GM12878 (cell line): Measurements from ENCODE around the gene SUSD5.

Source experiments
- BHLHE40 ChIP-seq, 2 experiments: fragments of 450-650 bp in 1 of 2; IDR thresholded peaks; 2 replicates each; pipeline ENCODE4 v1.6.1; 2011 to 2017; ENCODE audit warnings: low read depth in 2 of 2, borderline replicate concordance in 1 of 2, improper control_type of control experiment in 1 of 2, low read length in 1 of 2, mild to moderate bottlenecking in 1 of 2
- CTCF ChIP-seq, 3 experiments: IDR thresholded peaks in 2 of 3; conservative IDR thresholded peaks in 1 of 3; 2 replicates each; pipeline ENCODE4 v1.5.1; 2011; ENCODE audit warnings: low read depth in 3 of 3, low read length in 3 of 3, mild to moderate bottlenecking in 3 of 3, control low read depth in 2 of 3, moderate library complexity in 2 of 3, inconsistent platforms in 1 of 3, mixed read lengths in 1 of 3; ENCODE audit not compliant: control insufficient read depth in 2 of 3, insufficient read depth in 1 of 3; ENCODE audit errors: extremely low read depth in 1 of 3
- ESRRA ChIP-seq: IDR thresholded peaks from 2 replicates; pipeline ENCODE4 v1.6.1; 2012; ENCODE audit warnings: mild to moderate bottlenecking, low read length, improper control_type of control experiment
- NFYA ChIP-seq: IDR thresholded peaks from 2 replicates; pipeline ENCODE4 v1.6.1; 2011; ENCODE audit warnings: low read depth, mild to moderate bottlenecking, low read length, improper control_type of control experiment, borderline replicate concordance
- NR2C2 ChIP-seq: IDR thresholded peaks from 2 replicates; pipeline ENCODE4 v1.6.1; 2011; ENCODE audit warnings: borderline replicate concordance, low read depth; ENCODE audit not compliant: control insufficient read depth, insufficient read length
- SREBF2 ChIP-seq: IDR thresholded peaks from 2 replicates; pipeline ENCODE4 v1.6.1; 2012; ENCODE audit warnings: mild to moderate bottlenecking, low read length
- SUZ12 ChIP-seq: fragments of 200-600 bp; sonication (generic); IDR thresholded peaks from one replicate; pipeline ENCODE4 v1.6.1; 2018; ENCODE audit warnings: antibody characterized with exemption, mild to moderate bottlenecking; ENCODE audit not compliant: unreplicated experiment
- TF ChIP-seq, protein P1 (sequence below): IDR thresholded peaks from 2 replicates; pipeline ENCODE4 v1.6.1; 2011; ENCODE audit warnings: low read depth, mild to moderate bottlenecking, low read length, moderate library complexity, borderline replicate concordance; ENCODE audit errors: extremely low read depth

- no peak for TF ChIP-seq NFYA
- no peak for TF ChIP-seq NR2C2
- no peak for TF ChIP-seq BHLHE40 (IDR thresholded peaks at IDR 0.05; ENCODE audit: borderline replicate concordance in 1 of 2, low read depth in 2 of 2, low read length in 1 of 2)
- TF ChIP-seq SUZ12, result no peak
- TF ChIP-seq SREBF2, result no peak
- no peak for TF ChIP-seq ESRRA
- no peak for TF ChIP-seq CTCF (IDR thresholded peaks at IDR 0.05 in 2 of 3, conservative IDR thresholded peaks at IDR 0.05 in 1 of 3; ENCODE audit: control insufficient read depth in 2 of 3, extremely low read depth in 1 of 3, insufficient read depth in 1 of 3, low read depth in 3 of 3, low read length in 3 of 3)
- TF ChIP-seq, protein P1, sequence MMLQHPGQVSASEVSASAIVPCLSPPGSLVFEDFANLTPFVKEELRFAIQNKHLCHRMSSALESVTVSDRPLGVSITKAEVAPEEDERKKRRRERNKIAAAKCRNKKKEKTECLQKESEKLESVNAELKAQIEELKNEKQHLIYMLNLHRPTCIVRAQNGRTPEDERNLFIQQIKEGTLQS, result no peak
Observed at GRCh38 chr3:33114622-33115023, 104.0 kb downstream of the SUSD5 start.
